Coronary artery (tissue), 2 donors: ENCODE data around the gene SRRD.

Source experiments
- DNase-seq: peaks from one replicate; pipeline ENCODE4 v3.0.0-alpha.2; 2017; ENCODE audit warnings: low spot score
- H3K27ac ChIP-seq, 2 donors: fragments of 200-600 bp; sonication (generic); one replicate each; pipeline ENCODE4 v1.5.1; 2016 to 2019
- H3K4me3 ChIP-seq: fragments of 200-600 bp; sonication (generic); 2 replicates; pipeline ENCODE4 v1.5.1; 2016; ENCODE audit warnings: mild to moderate bottlenecking, moderate library complexity
- TF ChIP-seq, protein P1 (sequence below): fragments of 200-600 bp; sonication (generic); IDR thresholded peaks from one replicate; pipeline ENCODE4 v1.5.1; 2019; ENCODE audit warnings: antibody characterized with exemption

The SRRD gene

DNA sequence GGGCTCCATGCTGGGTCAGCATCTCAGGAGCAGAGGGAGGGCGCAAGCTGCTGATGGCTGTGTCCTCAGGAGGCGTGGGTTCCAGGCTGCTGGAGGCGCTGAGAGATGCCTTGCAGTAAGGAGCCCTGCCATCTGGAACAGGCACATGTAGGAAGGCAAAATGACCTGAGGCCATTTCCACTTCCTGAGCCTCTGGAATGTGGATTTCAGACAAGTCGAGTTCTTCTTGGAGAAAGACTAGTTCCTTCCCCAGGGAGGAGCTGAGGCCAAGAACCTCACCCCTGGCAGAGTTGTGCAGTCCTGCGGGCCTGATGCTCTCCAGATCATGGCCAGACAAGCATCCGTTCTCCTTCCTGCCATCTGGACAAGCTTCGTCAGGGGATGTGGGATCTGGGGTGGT is 19.4 kb upstream of the SRRD start:
- Histone ChIP-seq H3K27ac (no peak overlapping the region), H3K4me3 (no peak overlapping the region)
- no peak for DNase-seq
- TF ChIP-seq, protein P1, sequence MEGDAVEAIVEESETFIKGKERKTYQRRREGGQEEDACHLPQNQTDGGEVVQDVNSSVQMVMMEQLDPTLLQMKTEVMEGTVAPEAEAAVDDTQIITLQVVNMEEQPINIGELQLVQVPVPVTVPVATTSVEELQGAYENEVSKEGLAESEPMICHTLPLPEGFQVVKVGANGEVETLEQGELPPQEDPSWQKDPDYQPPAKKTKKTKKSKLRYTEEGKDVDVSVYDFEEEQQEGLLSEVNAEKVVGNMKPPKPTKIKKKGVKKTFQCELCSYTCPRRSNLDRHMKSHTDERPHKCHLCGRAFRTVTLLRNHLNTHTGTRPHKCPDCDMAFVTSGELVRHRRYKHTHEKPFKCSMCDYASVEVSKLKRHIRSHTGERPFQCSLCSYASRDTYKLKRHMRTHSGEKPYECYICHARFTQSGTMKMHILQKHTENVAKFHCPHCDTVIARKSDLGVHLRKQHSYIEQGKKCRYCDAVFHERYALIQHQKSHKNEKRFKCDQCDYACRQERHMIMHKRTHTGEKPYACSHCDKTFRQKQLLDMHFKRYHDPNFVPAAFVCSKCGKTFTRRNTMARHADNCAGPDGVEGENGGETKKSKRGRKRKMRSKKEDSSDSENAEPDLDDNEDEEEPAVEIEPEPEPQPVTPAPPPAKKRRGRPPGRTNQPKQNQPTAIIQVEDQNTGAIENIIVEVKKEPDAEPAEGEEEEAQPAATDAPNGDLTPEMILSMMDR: no peak

DNA sequence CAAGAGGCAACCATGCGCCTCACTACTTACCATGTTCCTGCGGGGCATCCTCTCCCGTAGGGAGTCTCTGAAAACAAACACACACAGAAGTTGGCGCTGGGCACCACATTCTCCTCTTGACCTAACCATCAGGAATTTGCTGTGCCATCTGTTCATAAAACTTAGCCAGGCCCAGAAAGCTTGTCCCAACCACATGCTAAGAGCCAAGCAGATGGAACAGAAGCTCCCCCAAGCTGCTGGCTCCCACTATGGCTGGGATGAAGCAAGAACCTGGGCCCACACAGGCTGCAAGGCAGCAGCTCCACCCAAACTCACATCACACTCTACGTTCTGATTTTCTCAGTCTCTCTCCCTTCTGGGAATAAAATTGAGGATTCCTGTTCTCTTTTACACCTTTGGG is 17.5 kb upstream of the SRRD start:
- no peak overlapping the region for H3K4me3 ChIP-seq
- H3K27ac ChIP-seq: no peak overlapping the region
- TF ChIP-seq, protein P1: no peak
- DNase-seq: no peak

DNA sequence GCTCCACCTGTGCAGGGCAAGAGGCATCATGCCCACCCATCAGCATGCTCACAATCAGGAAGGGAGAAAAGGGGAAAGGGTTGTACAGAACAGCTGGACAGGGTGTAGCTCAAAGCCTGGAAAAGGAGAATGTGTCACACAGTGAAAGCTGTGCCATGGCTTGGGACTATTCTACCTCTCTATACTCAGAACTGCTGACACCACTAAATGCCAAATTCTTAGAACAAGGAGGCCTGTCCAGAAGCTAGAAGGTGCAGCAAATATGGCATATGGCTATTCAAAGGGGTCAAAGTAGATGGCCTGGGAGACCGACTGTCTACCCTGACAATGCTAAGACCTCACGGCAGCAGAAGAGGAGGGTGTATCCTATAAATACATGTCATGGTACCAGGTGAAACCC is 12.9 kb upstream of the SRRD start:
- no peak overlapping the region for H3K27ac ChIP-seq
- H3K4me3 ChIP-seq: no peak overlapping the region
- TF ChIP-seq, protein P1: no peak
- no peak for DNase-seq

DNA sequence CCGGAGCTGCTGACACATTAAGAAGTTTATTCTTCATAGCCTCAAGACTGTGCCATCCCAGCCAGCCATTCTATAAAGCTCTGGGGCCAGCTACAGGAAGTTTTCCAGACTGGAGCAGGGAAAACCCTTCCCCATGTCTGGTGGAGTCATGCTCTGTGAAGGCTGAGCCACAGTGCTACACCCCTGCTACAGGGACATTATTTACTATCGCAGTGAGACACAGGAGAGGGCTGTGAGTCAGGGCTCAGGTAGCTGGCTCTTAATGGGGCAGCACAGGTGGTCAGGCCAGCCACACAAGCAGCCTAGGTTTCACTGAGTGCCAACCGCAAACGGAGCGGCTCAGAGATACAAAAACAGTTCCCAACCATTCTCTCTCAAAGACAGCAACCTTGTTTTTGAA is 12.2 kb upstream of the SRRD start:
- Histone ChIP-seq H3K4me3 (no peak overlapping the region), H3K27ac (no peak overlapping the region)
- no peak for DNase-seq
- TF ChIP-seq, protein P1: no peak

DNA sequence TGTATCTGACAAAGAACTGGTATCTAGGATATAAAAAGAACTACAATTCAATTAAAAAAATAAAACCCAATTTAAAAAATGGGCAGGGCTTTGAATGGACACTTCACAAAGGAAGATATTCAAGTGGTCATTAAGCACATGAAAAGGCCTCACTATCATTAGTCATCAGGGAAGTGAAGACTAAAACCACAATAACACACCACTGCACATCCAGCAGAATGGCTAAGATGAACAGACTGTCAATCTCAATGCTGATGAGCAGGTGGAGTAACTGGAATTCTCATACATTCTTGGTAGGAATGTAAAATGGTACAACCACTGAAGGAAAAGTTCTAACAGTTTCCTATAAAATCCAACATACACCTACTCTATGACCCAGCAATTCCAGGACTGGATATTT is 9.0 kb upstream of the SRRD start:
- DNase-seq: no peak
- TF ChIP-seq, protein P1: no peak
- Histone ChIP-seq H3K27ac (no peak overlapping the region), H3K4me3 (no peak overlapping the region)

DNA sequence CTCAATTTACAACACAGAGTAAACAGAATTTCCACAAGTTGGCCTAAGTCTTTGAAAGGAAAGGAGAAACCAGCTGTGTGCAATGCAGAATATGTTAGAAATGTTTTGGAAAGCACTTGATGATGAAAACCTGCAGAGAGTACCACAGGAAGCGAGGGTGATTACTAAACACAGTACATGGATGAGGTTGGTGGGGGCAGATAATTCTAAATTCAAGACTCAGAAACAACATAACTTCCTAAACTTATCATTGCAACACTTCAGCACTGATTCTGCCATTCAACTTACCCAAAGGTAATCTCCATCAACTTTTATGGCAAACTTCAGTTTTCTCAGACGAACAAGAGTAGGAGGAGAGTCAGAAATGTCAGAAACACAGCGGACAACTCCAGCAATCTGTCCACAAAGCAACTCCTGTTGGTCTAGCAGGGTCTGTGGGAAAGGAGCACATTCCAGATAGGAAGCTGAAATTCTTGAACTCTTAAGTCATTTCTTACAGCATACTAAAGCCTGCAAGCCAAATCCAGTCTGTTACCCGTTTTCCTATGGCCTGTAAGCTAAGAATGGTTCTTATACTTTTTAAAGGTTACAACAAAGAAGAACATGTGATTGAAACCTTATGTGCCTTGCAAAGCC is 6.9 kb upstream of the SRRD start:
- TF ChIP-seq, protein P1: no peak
- Histone ChIP-seq H3K27ac (no peak overlapping the region), H3K4me3 (no peak overlapping the region)
- DNase-seq: no peak

DNA sequence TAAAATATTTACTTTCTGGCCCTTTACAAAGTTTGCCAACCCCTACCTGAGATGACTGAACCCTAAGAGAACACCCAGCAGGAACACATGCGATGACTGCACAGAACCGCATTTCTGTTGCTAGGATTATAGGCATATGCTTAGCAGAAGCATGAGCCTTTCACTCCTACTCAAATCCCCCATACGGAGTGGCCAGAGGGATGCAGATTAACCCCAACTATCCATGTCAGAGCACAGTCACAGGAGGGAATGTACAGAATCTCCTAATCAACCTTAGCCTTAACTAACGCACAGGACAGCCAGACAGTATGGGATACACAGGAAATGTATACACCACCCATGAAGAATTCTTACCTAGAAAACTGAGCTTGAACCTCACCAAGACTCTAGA is 6.3 kb upstream of the SRRD start:
- no peak for DNase-seq
- H3K4me3 ChIP-seq: no peak overlapping the region
- TF ChIP-seq, protein P1: no peak
- no peak overlapping the region for H3K27ac ChIP-seq
